Vagina (tissue), 2 donors: ENCODE measurements around the gene SERPINA4. TPM values are rescaled to one million over a fixed set of nuclear protein-coding genes. Genes with fewer than 3 reads are reported as not detected.
A peak's percentile ranks its signal among the peaks of the same experiment; 100 is the strongest.

Experiments
- DNase-seq, 2 donors: peaks; one replicate each; pipeline ENCODE4 v3.0.0-alpha.2; 2017; ENCODE audit errors: extremely low spot score in 2 of 2
- H3K27ac ChIP-seq: fragments of 200-600 bp; sonication (generic); one replicate; pipeline ENCODE4 v1.5.1; 2019
- H3K27me3 ChIP-seq: fragments of 200-600 bp; sonication (generic); one replicate; pipeline ENCODE4 v1.5.1; 2019
- H3K36me3 ChIP-seq, 2 donors: fragments of 200-600 bp; sonication (generic); one replicate each; pipeline ENCODE4 v1.5.1; 2017 to 2019
- H3K4me1 ChIP-seq: fragments of 200-600 bp; sonication (generic); one replicate; pipeline ENCODE4 v1.5.1; 2019
- H3K4me3 ChIP-seq, 2 donors: fragments of 200-600 bp; sonication (generic); 1 replicate in 1 of 2; 2 replicates in 1 of 2; pipeline ENCODE4 v1.5.1; 2016 to 2019
- H3K9me3 ChIP-seq: fragments of 200-600 bp; sonication (generic); one replicate; pipeline ENCODE4 v1.5.1; 2019
- CTCF ChIP-seq, 3 experiments: fragments of 450-650 bp in 2 of 3; fragments of 200-600 bp in 1 of 3; sonication (generic) in 1 of 3; IDR thresholded peaks; one replicate each; pipeline ENCODE4 v1.5.1; 2017 to 2019; ENCODE audit warnings: antibody characterized with exemption in 3 of 3, mild to moderate bottlenecking in 2 of 3, moderate library complexity in 2 of 3
- POLR2A ChIP-seq, 2 donors: fragments of 450-650 bp; IDR thresholded peaks; one replicate each; pipeline ENCODE4 v1.6.1; 2017; ENCODE audit warnings: antibody characterized with exemption in 2 of 2, mild to moderate bottlenecking in 2 of 2, moderate library complexity in 2 of 2
- POLR2AphosphoS5 ChIP-seq, 2 donors: sonication (generic); formaldehyde crosslinking; IDR thresholded peaks; one replicate each; pipeline ENCODE4 v1.9.0; 2017; ENCODE audit warnings: antibody characterized with exemption in 2 of 2, mild to moderate bottlenecking in 2 of 2, low read depth in 1 of 2; ENCODE audit not compliant: insufficient read depth in 1 of 2
- intact Hi-C: fragments of 100-400 bp; cut with DNase I; formaldehyde crosslinking; loops from one replicate; pipeline ENCODE4 v1.15.1; 2023
- total RNA-seq: library from RNA; depleted of rRNA; stranded (reverse); fragments of >200 nt; gene quantifications from one replicate; pipeline ENCODE4 v1.2.3, GENCODE V29; 2016

The SERPINA4 gene
- total RNA-seq, 1 donor from 2014 or later = not detected

- H3K4me3 ChIP-seq = no peak overlapping the region
- H3K27ac ChIP-seq = no peak overlapping the region
- peaks cover 9% of the 10 kb centered on the region for H3K4me1 ChIP-seq
- H3K9me3 ChIP-seq = no peaks in the 10 kb centered on the region
- TF ChIP-seq POLR2A (IDR thresholded peaks at IDR 0.05) = no peak
- TF ChIP-seq CTCF (IDR thresholded peaks at IDR 0.05) = no peak
- no peak for TF ChIP-seq POLR2AphosphoS5 (IDR thresholded peaks at IDR 0.05; ENCODE audit: insufficient read depth in 1 of 2, low read depth in 1 of 2)
- intact Hi-C loops = no loop called here
- H3K27me3 ChIP-seq = no peaks in the 10 kb centered on the region
- H3K36me3 ChIP-seq = no peaks in the 10 kb centered on the region
- no peak for DNase-seq
These were observed 6.9 kb downstream of the SERPINA4 start for GRCh38 chr14:94568186-94568585.

GRCh38 chr14:94569381-94570001, 8.2 kb downstream of the SERPINA4 start:
- Histone ChIP-seq H3K27ac (no peak overlapping the region), H3K4me1 (peaks cover 9% of the 10 kb centered on the region), H3K9me3 (no peaks in the 10 kb centered on the region), H3K4me3 (no peak overlapping the region), H3K36me3 (no peaks in the 10 kb centered on the region), H3K27me3 (no peaks in the 10 kb centered on the region)
- intact Hi-C loops = no loop called here
- TF ChIP-seq POLR2AphosphoS5 (IDR thresholded peaks at IDR 0.05; ENCODE audit: insufficient read depth in 1 of 2, low read depth in 1 of 2) (no peak), POLR2A (IDR thresholded peaks at IDR 0.05) (no peak), CTCF (IDR thresholded peaks at IDR 0.05) (no peak)
- DNase-seq = no peak

- no peak overlapping the region for H3K4me3 ChIP-seq
- intact Hi-C loops = no loop called here
- H3K9me3 ChIP-seq = no peaks in the 10 kb centered on the region
- no peak for DNase-seq
- no peaks in the 10 kb centered on the region for H3K36me3 ChIP-seq
- peaks cover 9% of the 10 kb centered on the region for H3K4me1 ChIP-seq
- no peaks in the 10 kb centered on the region for H3K27me3 ChIP-seq
- H3K27ac ChIP-seq = no peak overlapping the region
- TF ChIP-seq POLR2AphosphoS5 (IDR thresholded peaks at IDR 0.05; ENCODE audit: insufficient read depth in 1 of 2, low read depth in 1 of 2) = no peak
- no peak for TF ChIP-seq POLR2A (IDR thresholded peaks at IDR 0.05)
- TF ChIP-seq CTCF (IDR thresholded peaks at IDR 0.05) = no peak
These were observed 8.8 kb downstream of the SERPINA4 start for GRCh38 chr14:94570002-94570400.

- Histone ChIP-seq H3K27me3 (no peaks in the 10 kb centered on the region), H3K9me3 (no peaks in the 10 kb centered on the region), H3K4me1 (peaks cover 9% of the 10 kb centered on the region), H3K27ac (no peak overlapping the region), H3K36me3 (no peaks in the 10 kb centered on the region), H3K4me3 (no peak overlapping the region)
- intact Hi-C loops = no loop called here
- TF ChIP-seq POLR2AphosphoS5 (IDR thresholded peaks at IDR 0.05; ENCODE audit: insufficient read depth in 1 of 2, low read depth in 1 of 2) = no peak
- TF ChIP-seq CTCF (IDR thresholded peaks at IDR 0.05) = no peak
- TF ChIP-seq POLR2A (IDR thresholded peaks at IDR 0.05) = no peak
- no peak for DNase-seq
These were observed 9.2 kb downstream of the SERPINA4 start for GRCh38 chr14:94570440-94570839.

- no peak for DNase-seq
These were observed 10.2 kb downstream of the SERPINA4 start for GRCh38 chr14:94571395-94571794.

More at GRCh38 chr14:94571395-94571794, 10.2 kb downstream of the SERPINA4 start:
- H3K36me3 ChIP-seq = no peaks in the 10 kb centered on the region
- no peaks in the 10 kb centered on the region for H3K9me3 ChIP-seq
- peaks cover 9% of the 10 kb centered on the region for H3K4me1 ChIP-seq
- intact Hi-C loops = no loop called here
- TF ChIP-seq POLR2AphosphoS5 (IDR thresholded peaks at IDR 0.05; ENCODE audit: insufficient read depth in 1 of 2, low read depth in 1 of 2) = no peak
- peak overlapping the region; percentile 66 for H3K27ac ChIP-seq
- H3K27me3 ChIP-seq = no peaks in the 10 kb centered on the region
- H3K4me3 ChIP-seq = no peak overlapping the region
